HCT116 (cell line): ENCODE measurements around the gene METTL6.

ENCODE experiments used
- ATF3 ChIP-seq: IDR thresholded peaks from 2 replicates; pipeline ENCODE4 v1.6.1; 2012
- CTCF ChIP-seq, 3 experiments: fragments of 200-600 bp in 1 of 3; sonication (generic) in 1 of 3; IDR thresholded peaks in 2 of 3; conservative IDR thresholded peaks in 1 of 3; 2 replicates each; pipeline ENCODE4 v1.5.1; 2012 to 2017; ENCODE audit warnings: low read depth in 2 of 3, low read length in 2 of 3, antibody characterized with exemption in 1 of 3, borderline replicate concordance in 1 of 3, control low read depth in 1 of 3, mild to moderate bottlenecking in 1 of 3, mixed read lengths in 1 of 3, mixed run types in 1 of 3, moderate library complexity in 1 of 3; ENCODE audit not compliant: insufficient read depth in 1 of 3
- MAX ChIP-seq: IDR thresholded peaks from 2 replicates; pipeline ENCODE4 v1.6.1; 2012
- POLR2A ChIP-seq: IDR thresholded peaks from 2 replicates; pipeline ENCODE4 v1.7.0; 2011; ENCODE audit warnings: borderline replicate concordance; ENCODE audit not compliant: insufficient read depth, insufficient read length; ENCODE audit errors: extremely low read depth
- POLR2AphosphoS5 ChIP-seq: IDR thresholded peaks from 2 replicates; pipeline ENCODE4 v1.6.1; 2011; ENCODE audit warnings: mild to moderate bottlenecking, low read depth, low read length, moderate library complexity
- REST ChIP-seq: IDR thresholded peaks from 2 replicates; pipeline ENCODE4 v1.6.1; 2012; ENCODE audit warnings: low read depth
- TCF7L2 ChIP-seq: IDR thresholded peaks from 2 replicates; pipeline ENCODE4 v1.7.0; 2011; ENCODE audit warnings: borderline replicate concordance, inconsistent platforms; ENCODE audit not compliant: insufficient read depth, insufficient read length; ENCODE audit errors: extremely low read depth

- TF ChIP-seq CTCF (IDR thresholded peaks at IDR 0.05 in 2 of 3, conservative IDR thresholded peaks at IDR 0.05 in 1 of 3; ENCODE audit: borderline replicate concordance in 1 of 3, insufficient read depth in 1 of 3, low read depth in 2 of 3, low read length in 2 of 3) (no peak), POLR2AphosphoS5 (no peak), REST (no peak), TCF7L2 (no peak), ATF3 (no peak), POLR2A (no peak), MAX (no peak)
Measured at GRCh38 chr3:15458212-15458780, 31.0 kb upstream of the METTL6 start.
